BE2C (cell line): ENCODE data around the gene NME9.

Source experiments
- DNase-seq: peaks from one replicate; pipeline ENCODE4 v3.0.0-alpha.2; 2020
- H3K27me3 ChIP-seq: fragments of 250-450 bp; sonication (Bioruptor Pico); 2 replicates; pipeline ENCODE4 v1.5.1; 2020; ENCODE audit warnings: mild to moderate bottlenecking
- H3K36me3 ChIP-seq: fragments of 250-450 bp; sonication (Bioruptor Pico); 2 replicates; pipeline ENCODE4 v1.5.1; 2020; ENCODE audit warnings: mild to moderate bottlenecking
- H3K4me1 ChIP-seq: fragments of 250-450 bp; sonication (Bioruptor Pico); 2 replicates; pipeline ENCODE4 v1.5.1; 2020
- H3K4me3 ChIP-seq: 2 replicates; pipeline ENCODE4 v1.5.1; 2011; ENCODE audit warnings: low read depth, low read length
- H3K9me3 ChIP-seq: fragments of 250-450 bp; sonication (Bioruptor Pico); 2 replicates; pipeline ENCODE4 v1.5.1; 2020
- CTCF ChIP-seq: IDR thresholded peaks from 2 replicates; pipeline ENCODE4 v1.5.1; 2012; ENCODE audit warnings: mild to moderate bottlenecking, low read depth, low read length

NME9 gene

GRCh38 chr3:138259126-138259525 is 70.5 kb downstream of the NME9 start:
- DNase-seq: no peak
- no peak for TF ChIP-seq CTCF
- H3K36me3 ChIP-seq: peaks cover 10% of the 10 kb centered on the region

GRCh38 chr3:138257986-138258385 is 71.7 kb downstream of the NME9 start:
- Histone ChIP-seq H3K27me3 (no peaks in the 10 kb centered on the region), H3K9me3 (no peaks in the 10 kb centered on the region), H3K4me1 (no peaks in the 10 kb centered on the region), H3K36me3 (peaks cover 3% of the 10 kb centered on the region; the same call in 1 of the 2 replicates), H3K4me3 (no peak overlapping the region)
- no peak for TF ChIP-seq CTCF
- no peak for DNase-seq

More at GRCh38 chr3:138259126-138259525, 70.5 kb downstream of the NME9 start:
- Histone ChIP-seq H3K4me1 (no peaks in the 10 kb centered on the region), H3K9me3 (no peaks in the 10 kb centered on the region), H3K4me3 (no peak overlapping the region), H3K27me3 (no peaks in the 10 kb centered on the region)

GRCh38 chr3:138256022-138256421 is 73.6 kb downstream of the NME9 start:
- DNase-seq: no peak
- TF ChIP-seq CTCF: no peak
- Histone ChIP-seq H3K9me3 (no peaks in the 10 kb centered on the region), H3K27me3 (no peaks in the 10 kb centered on the region), H3K36me3 (peaks cover 3% of the 10 kb centered on the region; the same call in 1 of the 2 replicates), H3K4me1 (no peaks in the 10 kb centered on the region), H3K4me3 (no peak overlapping the region)

GRCh38 chr3:138254216-138254615 is 75.4 kb downstream of the NME9 start:
- no peaks in the 10 kb centered on the region for H3K27me3 ChIP-seq
- H3K9me3 ChIP-seq: no peaks in the 10 kb centered on the region
- H3K36me3 ChIP-seq: peaks cover 3% of the 10 kb centered on the region; the same call in 1 of the 2 replicates
- H3K4me3 ChIP-seq: no peak overlapping the region
- no peak for DNase-seq
- no peaks in the 10 kb centered on the region for H3K4me1 ChIP-seq
- TF ChIP-seq CTCF: no peak

GRCh38 chr3:138253609-138254008 is 76.0 kb downstream of the NME9 start:
- H3K27me3 ChIP-seq: no peaks in the 10 kb centered on the region
- peaks cover 5% of the 10 kb centered on the region for H3K36me3 ChIP-seq
- H3K9me3 ChIP-seq: no peaks in the 10 kb centered on the region
- DNase-seq: no peak
- no peaks in the 10 kb centered on the region for H3K4me1 ChIP-seq
- TF ChIP-seq CTCF: no peak
- H3K4me3 ChIP-seq: no peak overlapping the region
